ENCODE measurements around the gene APOA4. TPM values are rescaled to one million over a fixed set of nuclear protein-coding genes. Genes with fewer than 3 reads are reported as not detected.

The APOA4 gene
- total and polyA plus RNA-seq, 9 of the 15 experiments (the other 6 are each of a cell fraction or from before 2014, with no cell fraction given): 0.07 TPM; not detected in 8

GRCh38 chr11:116772443-116773202 is 50.5 kb downstream of the APOA4 start, which contains the start of gene BUD13:
Gene BUD13, minus strand, starts transcription at chr11:116772987. Its CDS starts 23 bp downstream, at chr11:116772964.
- WGBS (ENCODE audit: insufficient coverage, low coverage, missing lambda C conversion rate): 1% methylated on average over 54 of the region's 73 CpGs
- Histone ChIP-seq H3K9me3 (replicated peaks; ENCODE audit: control insufficient read depth, insufficient read depth, low read depth, low read length) (no peaks in the 10 kb centered on the region), H3K4me2 (ENCODE audit: insufficient read depth, low read length) (peak within 1 kb of the TSS; percentile 99), H3K36me3 (ENCODE audit: control insufficient read depth, insufficient read depth, low read length) (peaks cover 38% of the 10 kb centered on the region), H3K27me3 (ENCODE audit: control insufficient read depth in 2 of 2, insufficient read depth in 2 of 2, low read length in 2 of 2) (no peaks in the 10 kb centered on the region), H3K9ac (ENCODE audit: insufficient read depth in 1 of 2, low read depth in 2 of 2, low read length in 2 of 2) (peak within 1 kb of the TSS; percentile 75 to 98), H3K9me1 (ENCODE audit: control insufficient read depth, insufficient read depth, low read length) (peaks cover 6% of the 10 kb centered on the region), H3K27ac (ENCODE audit: extremely low read depth, low read depth, low read length) (peak within 1 kb of the TSS; percentile 88), H3K4me1 (replicated peaks in 1 of 2; ENCODE audit: control insufficient read depth in 2 of 2, insufficient read depth in 2 of 2, low read length in 2 of 2) (peaks cover 14 to 35% of the 10 kb centered on the region in 2 experiments; a peak in 4 of 5 replicates), H2AFZ (ENCODE audit: low read depth, low read length) (peak within 1 kb of the TSS; percentile 98), H3K4me3 (peak within 1 kb of the TSS; percentile 96), H3K79me2 (ENCODE audit: control insufficient read depth, insufficient read depth, low read length) (peaks cover 22% of the 10 kb centered on the region), H4K20me1 (replicated peaks; ENCODE audit: control insufficient read depth, insufficient read depth, low read length) (peaks cover 5% of the 10 kb centered on the region; the same call in 1 of the 2 replicates)
- in situ Hi-C loops (cut with MboI) (no loop called here), intact Hi-C loops (cut with micrococcal nuclease) (no loop called here)
- DNase-seq (ENCODE audit: extremely low read depth in 1 of 4, low spot score in 3 of 4): peak; percentile 89 to 93 (median 91)
- ChIA-PET CTCF (ENCODE audit: low intra/inter-chr PET ratio) (no interaction called here), POLR2A (interaction anchor here (0.7 to 1.5 kb wide), 6 partner anchors 12 to 818 kb away, joined by 3 to 5 read pairs (median 3); no protein-coding TSS in a partner anchor)
- ATAC-seq: peak; percentile 90
- BruUV-seq (replicated peaks): no TSS peak
- FAIRE-seq: peak; percentile 56
- no peak for TF ChIP-seq HMGN3 (IDR thresholded peaks at IDR 0.05; ENCODE audit: borderline replicate concordance, extremely low read depth, insufficient read length, low read depth, low read length)
- no peak for TF ChIP-seq DMBX1 (CRISPR knock-in tag; IDR thresholded peaks at IDR 0.05; ENCODE audit: borderline replicate concordance)
- TF ChIP-seq LCOR (CRISPR knock-in tag; IDR thresholded peaks at IDR 0.05): no peak
- TF ChIP-seq ZNF507 (tag; conservative IDR thresholded peaks at IDR 0.05): no peak
- TF ChIP-seq CC2D1A (IDR thresholded peaks at IDR 0.05): no peak
- TF ChIP-seq BRD4 (IDR thresholded peaks at IDR 0.05): 0 out of 2 replicates have a peak, but pooled peaks have one; percentile 48
- TF ChIP-seq SOX6 (IDR thresholded peaks at IDR 0.05): peak; percentile 49
- TF ChIP-seq GTF2A2 (tag; IDR thresholded peaks at IDR 0.05): no peak
- no peak for TF ChIP-seq ZNF274 (IDR thresholded peaks at IDR 0.05; ENCODE audit: borderline replicate concordance, low read depth, low read length)
- peak; percentile 96 to 98 for TF ChIP-seq MAZ (CRISPR knock-in tag; conservative IDR thresholded peaks at IDR 0.05 in 1 of 2, IDR thresholded peaks at IDR 0.05 in 1 of 2)
- TF ChIP-seq MAFK (IDR thresholded peaks at IDR 0.05; ENCODE audit: low read length): no peak
- TF ChIP-seq TRIM24 (IDR thresholded peaks at IDR 0.05): peak in 1 of 2 experiments; percentile 56; a peak in 1 of 4 replicates
- peak; percentile 47; the same call in 1 of the 2 replicates for TF ChIP-seq PKNOX1 (IDR thresholded peaks at IDR 0.05)
- no peak for TF ChIP-seq MBD1 (CRISPR knock-in tag; IDR thresholded peaks at IDR 0.05)
- no peak for TF ChIP-seq ZNF239 (CRISPR knock-in tag; IDR thresholded peaks at IDR 0.05)
- peak; percentile 93 for TF ChIP-seq EP400 (IDR thresholded peaks at IDR 0.05)
- TF ChIP-seq POLR2G (IDR thresholded peaks at IDR 0.05; ENCODE audit: low read depth, low read length): peak; percentile 95
